ENCODE data around the gene FOXP1.
A peak's percentile ranks its signal among the peaks of the same experiment; 100 is the strongest.

The FOXP1 gene

GRCh38 chr3:71062952-71063772 lies 520.4 kb downstream of the FOXP1 start:
- DNase-seq = no peak

DNA sequence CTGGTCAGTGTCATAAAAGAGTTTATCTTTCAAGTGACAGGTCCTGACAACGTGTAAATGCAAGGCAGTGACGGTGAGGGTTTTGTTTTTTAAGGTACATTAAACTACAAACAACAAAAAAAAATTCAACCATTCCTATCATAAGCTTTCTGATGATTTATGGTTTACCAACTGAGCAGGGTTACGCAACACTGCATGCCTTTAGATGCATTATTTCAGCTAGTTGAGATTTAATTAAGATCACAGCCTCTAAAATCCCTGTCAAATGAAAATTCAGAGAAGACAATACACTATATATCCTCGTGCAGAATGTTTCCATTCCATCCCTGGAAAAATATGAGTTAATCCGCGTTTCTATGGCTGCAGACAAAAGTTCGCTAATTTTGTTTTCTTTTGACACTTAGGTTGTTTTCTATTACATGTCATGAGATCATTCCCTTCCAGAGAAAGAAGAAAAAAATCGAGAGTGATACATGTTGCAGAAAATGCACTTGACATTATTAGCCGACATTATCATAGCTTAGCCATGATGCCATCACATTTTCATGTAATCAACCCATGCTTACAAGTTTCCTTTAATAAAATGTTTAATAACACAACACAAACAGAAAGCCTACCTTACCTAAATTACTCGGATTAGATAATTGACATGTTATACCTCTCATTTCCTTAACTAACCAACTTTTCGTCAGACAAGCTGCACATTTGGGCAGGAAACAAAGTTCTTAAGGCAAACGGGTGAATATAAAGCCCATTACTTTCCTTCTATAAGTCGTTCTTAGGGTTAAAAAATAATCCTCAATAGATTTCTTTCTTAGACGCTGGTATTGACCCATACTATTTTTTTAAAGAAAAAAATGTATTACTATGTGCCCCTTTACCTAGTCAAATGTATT lies 521.2 kb downstream of the FOXP1 start:
- DNase-seq = no peak

DNA sequence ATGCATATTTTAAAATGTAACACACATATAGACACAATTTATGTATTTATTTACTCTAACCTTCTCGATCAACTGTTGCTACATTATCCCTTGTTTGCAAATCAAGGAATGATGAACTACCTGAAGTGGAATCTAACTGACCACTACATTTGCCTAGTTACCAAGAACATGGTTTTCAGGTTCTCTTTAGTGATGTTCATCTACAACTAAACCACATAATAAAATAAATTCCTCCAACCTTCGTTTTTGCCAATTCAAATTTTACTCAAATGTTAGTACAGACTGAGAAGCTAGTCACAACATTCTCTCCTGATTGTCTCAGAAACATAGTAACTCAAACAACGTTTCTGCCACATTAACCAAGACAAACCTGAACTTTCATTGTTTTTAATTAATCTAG lies 521.9 kb downstream of the FOXP1 start:
- DNase-seq = no peak

DNA sequence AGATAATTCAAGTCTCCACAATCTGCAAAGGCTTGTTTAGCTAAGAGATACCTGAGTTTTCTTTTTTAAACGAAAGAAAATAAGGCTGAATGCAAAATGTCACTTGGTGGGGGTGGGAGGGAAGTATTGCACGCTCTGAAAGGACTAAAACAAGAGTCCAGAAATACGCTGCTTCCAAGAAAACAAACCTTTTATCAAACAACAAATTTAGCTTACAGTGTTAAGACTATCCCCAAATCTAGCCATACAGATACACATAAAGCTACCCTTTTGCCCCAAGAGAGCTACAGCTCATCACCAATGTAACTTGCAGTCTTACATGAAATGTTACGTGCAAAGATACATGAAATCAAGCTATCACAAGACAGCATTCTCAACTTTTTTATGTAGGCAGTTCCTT lies 522.5 kb downstream of the FOXP1 start:
- DNase-seq = no peak

- no peak for DNase-seq
These were observed 523.0 kb downstream of the FOXP1 start for GRCh38 chr3:71060536-71060935.

DNA sequence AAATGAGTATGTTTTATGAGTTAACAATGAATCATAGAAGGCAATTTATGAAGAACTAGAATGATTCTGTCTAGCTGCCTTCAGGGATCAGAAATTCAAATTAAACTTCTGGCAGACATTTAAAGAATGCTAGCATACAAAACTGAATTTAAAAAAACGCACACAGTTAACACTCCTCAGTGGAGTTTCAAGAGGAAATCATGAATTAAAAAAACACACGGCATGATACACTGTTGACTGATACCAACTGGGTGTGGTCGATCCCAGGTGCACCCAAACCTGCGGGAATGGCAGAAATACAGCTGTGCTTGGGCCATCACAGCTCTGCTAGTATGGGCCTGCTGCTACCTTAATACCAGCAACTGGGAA lies 526.0 kb downstream of the FOXP1 start:
- no peak for DNase-seq

DNA sequence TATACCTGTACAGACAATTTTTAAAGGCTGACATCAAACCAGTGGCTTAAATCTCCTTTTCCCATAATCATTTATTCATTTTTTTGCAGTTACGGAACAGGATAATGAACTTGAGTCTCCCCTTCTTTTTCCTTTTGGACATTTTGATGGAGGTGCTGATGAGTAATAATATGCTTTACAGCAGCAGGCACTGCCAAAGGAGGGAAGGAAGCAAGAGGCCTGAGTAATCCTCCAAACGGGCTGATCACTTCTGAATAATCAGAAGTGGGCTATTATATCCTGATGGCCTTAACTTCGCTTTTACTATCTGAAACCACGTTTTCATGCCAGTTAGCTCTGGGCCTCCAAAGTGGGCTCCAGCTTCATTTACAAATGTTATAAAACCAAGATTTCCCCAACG lies 527.2 kb downstream of the FOXP1 start:
- DNase-seq = no peak

- no peak for DNase-seq
These were observed 528.1 kb downstream of the FOXP1 start for GRCh38 chr3:71055257-71056001.

GRCh38 chr3:71054312-71054711 lies 529.2 kb downstream of the FOXP1 start:
- no peak for DNase-seq

GRCh38 chr3:71053495-71053894 lies 530.0 kb downstream of the FOXP1 start:
- no peak for DNase-seq

GRCh38 chr3:71052716-71053115 lies 530.8 kb downstream of the FOXP1 start:
- DNase-seq = no peak

DNA sequence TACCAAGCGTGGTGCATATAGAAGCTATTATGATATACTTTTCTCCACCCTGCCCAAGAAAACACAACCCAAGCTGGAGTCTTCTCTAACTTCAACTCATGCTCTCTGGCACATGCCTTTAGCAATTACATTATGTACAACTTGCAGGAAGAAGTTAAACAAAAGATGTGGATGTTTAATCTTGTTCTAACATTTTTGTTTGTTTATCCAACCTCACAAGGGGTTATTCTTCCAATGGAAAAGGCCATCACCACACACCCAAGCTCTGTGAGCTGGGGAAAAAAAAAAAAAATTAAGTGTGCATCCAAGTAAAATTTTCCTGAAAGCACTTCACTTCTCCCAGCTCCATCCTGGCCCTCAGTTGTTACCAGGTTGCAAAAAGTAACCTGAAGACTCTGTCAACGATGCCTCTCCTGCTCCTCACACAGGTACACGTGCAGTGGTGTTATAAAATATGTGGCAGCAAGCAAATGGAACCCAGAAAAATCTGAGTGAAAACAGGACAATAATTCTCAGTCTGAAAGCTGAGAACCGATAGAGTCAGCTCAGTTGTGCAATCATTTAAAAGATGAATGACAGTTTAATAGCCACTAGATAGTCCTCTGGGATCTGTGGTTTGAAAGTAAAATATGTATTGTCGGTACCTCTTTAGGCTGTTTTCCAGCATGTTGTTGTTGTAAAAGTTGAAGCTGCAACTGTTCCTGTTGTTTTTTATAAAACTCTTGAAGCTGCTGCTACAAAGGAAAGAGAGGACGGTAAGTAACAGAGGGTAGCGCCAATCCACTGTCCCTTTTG lies 531.4 kb downstream of the FOXP1 start:
- no peak for DNase-seq

DNA sequence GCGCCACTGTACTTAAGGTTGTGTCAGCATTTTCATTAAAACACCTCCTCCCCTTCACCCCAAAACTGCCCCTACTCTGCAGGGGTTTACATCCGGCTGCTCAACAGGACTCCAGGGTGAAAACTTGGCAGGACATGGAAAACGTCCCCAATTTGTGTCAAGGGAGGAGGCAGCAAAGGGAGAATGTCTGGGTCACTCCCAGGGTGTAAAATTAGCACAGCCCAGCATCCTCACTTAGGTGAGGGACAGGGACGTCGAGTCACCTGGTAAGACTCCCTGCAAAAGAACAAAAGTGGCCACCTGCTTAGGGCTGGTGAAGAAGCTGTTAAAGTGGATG lies 532.3 kb downstream of the FOXP1 start:
- no peak for DNase-seq

- no peak for DNase-seq
These were observed 532.8 kb downstream of the FOXP1 start for GRCh38 chr3:71050538-71051258.

DNA sequence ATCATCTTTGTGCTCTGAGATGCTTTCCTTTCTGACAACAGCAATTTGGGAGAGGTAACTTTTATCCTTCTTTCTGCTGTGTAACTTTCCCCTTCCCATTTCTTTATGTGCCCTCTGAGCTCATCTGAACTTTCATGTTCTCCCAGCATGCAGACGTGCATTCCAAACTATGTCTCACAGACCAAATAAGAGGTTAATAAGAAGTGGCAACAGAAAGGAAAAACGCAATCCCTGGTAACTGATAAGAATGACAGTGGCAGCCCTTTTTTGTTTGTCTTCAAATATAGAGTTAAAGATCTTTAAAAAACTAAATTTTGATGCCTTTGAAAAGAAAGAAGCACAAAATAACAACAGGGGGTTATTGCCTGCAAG lies 533.4 kb downstream of the FOXP1 start:
- no peak for DNase-seq

- DNase-seq = no peak
These were observed 534.6 kb downstream of the FOXP1 start for GRCh38 chr3:71048948-71049347.

DNA sequence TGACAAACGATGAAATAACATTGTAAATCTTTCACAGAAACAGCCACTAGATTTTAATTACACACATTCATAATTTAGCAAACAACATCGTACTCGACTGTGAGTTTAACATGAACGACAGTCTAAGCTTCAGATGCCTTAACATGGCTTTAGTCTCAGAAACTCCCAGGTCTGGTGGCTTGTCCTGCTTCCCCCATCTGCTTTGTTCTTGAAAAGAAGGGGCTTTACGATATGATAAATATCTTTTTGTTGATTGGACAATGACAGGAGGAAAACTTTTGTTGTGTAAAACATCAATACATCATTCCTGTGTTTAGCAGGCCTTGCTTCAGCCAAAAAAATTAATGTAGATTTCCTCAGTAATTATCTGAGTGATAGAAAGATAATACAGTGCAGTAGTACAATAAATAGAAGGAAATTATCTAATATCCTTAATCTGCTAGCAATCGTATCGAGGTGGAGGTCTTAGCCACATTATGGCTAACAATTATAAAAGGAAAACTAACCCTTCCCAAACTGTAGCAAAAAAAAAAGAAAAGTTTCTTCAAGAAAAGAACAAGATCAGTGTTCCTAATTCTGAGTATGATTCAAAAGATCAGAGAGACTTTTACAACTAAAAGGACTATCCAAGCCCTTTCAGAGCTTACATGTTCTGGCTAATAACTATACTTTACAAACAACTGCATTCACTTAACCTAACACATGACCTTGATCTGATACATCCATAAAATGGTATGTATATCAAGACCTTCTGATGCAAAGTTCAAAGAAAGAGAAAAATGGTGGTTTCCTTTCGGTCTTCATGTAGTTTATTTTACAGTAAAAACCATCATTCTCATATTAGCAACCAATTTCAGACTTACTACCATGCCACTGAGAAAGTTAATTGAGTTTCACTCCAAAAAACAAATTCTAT lies 535.7 kb downstream of the FOXP1 start:
- no peak for DNase-seq

DNA sequence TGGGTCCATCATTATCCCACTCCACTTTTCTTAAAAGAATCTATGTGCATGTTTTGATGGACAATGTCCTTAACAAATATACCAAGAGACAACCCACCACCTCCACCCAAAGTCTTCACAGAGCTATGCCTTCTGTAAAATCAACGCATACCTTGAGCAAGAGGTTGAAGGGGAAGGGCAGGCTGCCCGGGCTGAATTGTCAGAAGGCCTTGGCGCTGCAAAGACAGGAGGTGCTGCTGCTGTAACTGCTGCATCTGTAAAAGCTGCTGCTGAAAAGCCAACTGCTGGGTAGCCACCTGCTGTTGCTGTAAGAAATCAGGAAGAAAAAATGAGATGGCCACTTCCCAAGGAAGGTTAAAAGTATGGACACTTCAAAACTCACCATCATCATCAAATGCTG lies 536.7 kb downstream of the FOXP1 start:
- no peak for DNase-seq

DNA sequence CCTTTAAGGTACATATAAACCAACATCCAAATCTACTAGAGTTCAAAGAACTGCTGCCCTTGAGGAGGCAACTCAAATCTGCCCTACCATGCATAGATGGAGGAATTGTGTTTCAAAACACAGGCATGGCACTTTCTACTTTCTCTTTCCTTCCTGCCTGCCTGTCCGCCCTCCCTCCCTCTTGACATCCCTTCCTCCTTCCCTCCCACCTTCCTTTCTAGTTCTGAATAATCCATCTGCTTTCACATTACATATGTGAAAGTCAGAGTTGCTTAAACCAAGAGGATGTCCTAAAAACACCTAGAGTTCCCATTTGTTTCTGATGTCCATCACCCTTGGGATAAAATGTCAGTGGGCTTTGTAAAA lies 537.6 kb downstream of the FOXP1 start:
- DNase-seq = peak in 1 of 2 donors; percentile 27

- no peak for DNase-seq
These were observed 538.2 kb downstream of the FOXP1 start for GRCh38 chr3:71045212-71045916.

All from stimulated activated CD4-positive, alpha-beta T cell treated with anti-CD3 and anti-CD28 coated beads, Interleukin-2, amount 100 ng/mL, for 24 hours (primary cell).